Tibial nerve (tissue), 4 donors: Measurements from ENCODE around the gene TMEM59.

Experiments used
- EP300 ChIP-seq, 2 donors: sonication (generic); formaldehyde crosslinking; IDR thresholded peaks; one replicate each; pipeline ENCODE4 v1.6.1; 2017; ENCODE audit warnings: antibody characterized with exemption in 2 of 2, mild to moderate bottlenecking in 1 of 2
- POLR2A ChIP-seq, 2 donors: fragments of 450-650 bp; IDR thresholded peaks; one replicate each; pipeline ENCODE4 v1.6.1; 2017; ENCODE audit warnings: antibody characterized with exemption in 2 of 2, mild to moderate bottlenecking in 2 of 2, moderate library complexity in 2 of 2
- TF ChIP-seq, protein P1 (sequence below), 5 experiments: fragments of 200-600 bp in 3 of 5; fragments of 450-650 bp in 2 of 5; sonication (generic) in 3 of 5; IDR thresholded peaks; one replicate each; pipeline ENCODE4 v1.5.1; 2016 to 2019; ENCODE audit warnings: antibody characterized with exemption in 5 of 5, mild to moderate bottlenecking in 3 of 5, moderate library complexity in 2 of 5

DNA sequence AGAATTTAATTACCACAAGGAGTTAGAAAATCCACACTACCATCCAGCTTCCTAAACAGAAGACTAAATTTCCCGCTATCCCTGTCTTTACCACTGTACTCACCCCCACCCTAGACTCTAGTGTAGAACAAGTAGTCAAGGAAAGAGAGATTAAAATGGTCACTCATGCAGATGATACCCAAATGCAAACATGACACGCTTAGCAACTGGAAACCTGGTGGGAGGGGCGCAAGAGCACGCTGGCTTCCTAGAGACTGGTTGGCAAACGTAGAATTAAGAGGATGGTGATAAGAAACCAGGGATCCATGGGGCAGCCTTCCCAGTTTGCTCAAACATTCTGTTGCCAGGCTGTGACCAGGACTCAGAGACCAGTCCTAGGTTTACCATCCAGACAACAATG lies 25.2 kb downstream of the TMEM59 start:
- TF ChIP-seq, protein P1, sequence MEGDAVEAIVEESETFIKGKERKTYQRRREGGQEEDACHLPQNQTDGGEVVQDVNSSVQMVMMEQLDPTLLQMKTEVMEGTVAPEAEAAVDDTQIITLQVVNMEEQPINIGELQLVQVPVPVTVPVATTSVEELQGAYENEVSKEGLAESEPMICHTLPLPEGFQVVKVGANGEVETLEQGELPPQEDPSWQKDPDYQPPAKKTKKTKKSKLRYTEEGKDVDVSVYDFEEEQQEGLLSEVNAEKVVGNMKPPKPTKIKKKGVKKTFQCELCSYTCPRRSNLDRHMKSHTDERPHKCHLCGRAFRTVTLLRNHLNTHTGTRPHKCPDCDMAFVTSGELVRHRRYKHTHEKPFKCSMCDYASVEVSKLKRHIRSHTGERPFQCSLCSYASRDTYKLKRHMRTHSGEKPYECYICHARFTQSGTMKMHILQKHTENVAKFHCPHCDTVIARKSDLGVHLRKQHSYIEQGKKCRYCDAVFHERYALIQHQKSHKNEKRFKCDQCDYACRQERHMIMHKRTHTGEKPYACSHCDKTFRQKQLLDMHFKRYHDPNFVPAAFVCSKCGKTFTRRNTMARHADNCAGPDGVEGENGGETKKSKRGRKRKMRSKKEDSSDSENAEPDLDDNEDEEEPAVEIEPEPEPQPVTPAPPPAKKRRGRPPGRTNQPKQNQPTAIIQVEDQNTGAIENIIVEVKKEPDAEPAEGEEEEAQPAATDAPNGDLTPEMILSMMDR (IDR thresholded peaks at IDR 0.05), result no peak
- no peak for TF ChIP-seq POLR2A (IDR thresholded peaks at IDR 0.05)
- TF ChIP-seq EP300 (IDR thresholded peaks at IDR 0.05), result no peak
